ENCODE data around the gene NALCN.

- TF ChIP-seq, protein P1, sequence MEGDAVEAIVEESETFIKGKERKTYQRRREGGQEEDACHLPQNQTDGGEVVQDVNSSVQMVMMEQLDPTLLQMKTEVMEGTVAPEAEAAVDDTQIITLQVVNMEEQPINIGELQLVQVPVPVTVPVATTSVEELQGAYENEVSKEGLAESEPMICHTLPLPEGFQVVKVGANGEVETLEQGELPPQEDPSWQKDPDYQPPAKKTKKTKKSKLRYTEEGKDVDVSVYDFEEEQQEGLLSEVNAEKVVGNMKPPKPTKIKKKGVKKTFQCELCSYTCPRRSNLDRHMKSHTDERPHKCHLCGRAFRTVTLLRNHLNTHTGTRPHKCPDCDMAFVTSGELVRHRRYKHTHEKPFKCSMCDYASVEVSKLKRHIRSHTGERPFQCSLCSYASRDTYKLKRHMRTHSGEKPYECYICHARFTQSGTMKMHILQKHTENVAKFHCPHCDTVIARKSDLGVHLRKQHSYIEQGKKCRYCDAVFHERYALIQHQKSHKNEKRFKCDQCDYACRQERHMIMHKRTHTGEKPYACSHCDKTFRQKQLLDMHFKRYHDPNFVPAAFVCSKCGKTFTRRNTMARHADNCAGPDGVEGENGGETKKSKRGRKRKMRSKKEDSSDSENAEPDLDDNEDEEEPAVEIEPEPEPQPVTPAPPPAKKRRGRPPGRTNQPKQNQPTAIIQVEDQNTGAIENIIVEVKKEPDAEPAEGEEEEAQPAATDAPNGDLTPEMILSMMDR (IDR thresholded peaks at IDR 0.05) = no peak
- TF ChIP-seq POLR2A (IDR thresholded peaks at IDR 0.05) = no peak
Measured at GRCh38 chr13:101398920-101399319, 17.4 kb downstream of the NALCN start.

Data from uterus (tissue), 2 donors.